BLaER1 treated with 17β-estradiol and CSF1 and Interleukin-3, amounts not matched to agents 10 nM and 100 nM (cell line): ENCODE measurements around the gene INF2.

ENCODE experiments used
- H3K27ac ChIP-seq, 11 experiments: shearing (Covaris generic); formaldehyde crosslinking; 2 replicates each; pipeline ENCODE4 v1.8.1; 2022
- H3K27me3 ChIP-seq, 11 experiments: shearing (Covaris generic); formaldehyde crosslinking; 2 replicates each; pipeline ENCODE4 v1.8.1; 2022
- H3K36me3 ChIP-seq, 11 experiments: shearing (Covaris generic); formaldehyde crosslinking; 2 replicates each; pipeline ENCODE4 v1.8.1; 2022
- H3K4me1 ChIP-seq, 10 experiments: shearing (Covaris generic); formaldehyde crosslinking; 2 replicates each; pipeline ENCODE4 v1.8.1; 2022
- H3K4me2 ChIP-seq, 11 experiments: shearing (Covaris generic); formaldehyde crosslinking; 2 replicates each; pipeline ENCODE4 v1.8.1; 2022
- H3K4me3 ChIP-seq, 10 experiments: shearing (Covaris generic); formaldehyde crosslinking; 2 replicates each; pipeline ENCODE4 v1.8.1; 2022
- H3K9ac ChIP-seq, 11 experiments: shearing (Covaris generic); formaldehyde crosslinking; 2 replicates each; pipeline ENCODE4 v1.8.1; 2022
- H3K9me3 ChIP-seq, 11 experiments: shearing (Covaris generic); formaldehyde crosslinking; replicated peaks in 1 of 11; 2 replicates each; pipeline ENCODE4 v1.8.1; 2022
- H4K20me1 ChIP-seq, 11 experiments: shearing (Covaris generic); formaldehyde crosslinking; 2 replicates each; pipeline ENCODE4 v1.8.1; 2022
- Cebpa-rat ChIP-seq, 11 experiments: shearing (Covaris generic); IDR thresholded peaks; 2 replicates each; pipeline ENCODE4 v1.8.1; 2022

Gene INF2

DNA sequence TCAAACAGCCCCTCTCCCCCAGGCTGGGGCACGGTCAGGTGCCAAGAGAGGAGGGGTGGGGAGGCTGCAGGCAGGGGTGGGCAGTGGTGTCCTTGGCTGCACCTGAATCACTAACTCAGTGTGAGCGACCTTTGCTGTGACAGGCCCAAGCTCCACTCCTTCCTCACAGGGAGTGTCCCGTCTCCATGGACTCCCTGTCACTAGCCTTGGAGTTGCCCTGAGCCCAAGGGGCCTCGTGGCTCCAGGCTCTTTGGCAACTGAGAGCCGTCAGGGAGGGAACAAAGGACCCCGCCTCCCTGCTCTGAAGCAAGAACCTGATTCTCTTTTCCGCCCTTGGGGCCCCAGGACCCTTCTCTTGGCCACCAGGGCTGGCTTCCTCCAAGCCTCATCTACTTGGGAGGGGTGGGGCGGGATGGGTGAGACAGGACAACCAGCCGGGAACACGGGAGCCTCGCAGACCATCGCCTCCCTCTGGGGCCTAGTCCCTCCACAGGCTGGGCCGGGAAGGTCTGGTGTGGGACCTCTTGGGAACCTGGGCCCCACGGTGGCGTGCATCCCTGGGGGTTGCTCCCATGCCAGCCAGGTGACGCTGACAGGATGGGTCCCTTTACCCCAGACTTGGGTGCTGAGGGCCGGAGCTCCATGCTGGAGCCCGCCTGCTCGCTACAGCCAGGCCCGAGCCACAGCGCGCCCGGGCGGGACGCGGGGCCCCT is 33.7 kb downstream of the INF2 start:
- Histone ChIP-seq H3K27ac (peak overlapping the region in 6 of 11 experiments; percentile 12 to 48 (median 28); a peak in 3 of 22 replicates), H4K20me1 (peaks cover 14 to 83% (median 37%) of the 10 kb centered on the region in 11 experiments; a peak in 20 of 22 replicates), H3K4me1 (peaks cover 33 to 67% (median 53%) of the 10 kb centered on the region in 10 experiments), H3K9ac (peak overlapping the region in 8 of 11 experiments; percentile 42 to 80 (median 77); a peak in 9 of 22 replicates), H3K36me3 (peaks cover 16 to 29% (median 21%) of the 10 kb centered on the region in 11 experiments), H3K27me3 (peaks cover 0 to 4% (median 0%) of the 10 kb centered on the region in 11 experiments; a peak in 1 of 22 replicates), H3K4me3 (peak overlapping the region in 9 of 10 experiments; percentile 57 to 79 (median 66); a peak in 16 of 20 replicates), H3K9me3 (no peaks in the 10 kb centered on the region), H3K4me2 (peak overlapping the region; percentile 74 to 97 (median 91))
- TF ChIP-seq Cebpa-rat (IDR thresholded peaks at IDR 0.05), result no peak

- peak within 1 kb of the TSS; percentile 57 to 79 (median 65) for H3K4me3 ChIP-seq
- peaks cover 0 to 4% (median 0%) of the 10 kb centered on the region in 11 experiments; a peak in 1 of 22 replicates for H3K27me3 ChIP-seq
- peaks cover 14 to 76% (median 34%) of the 10 kb centered on the region in 11 experiments; a peak in 20 of 22 replicates for H4K20me1 ChIP-seq
- H3K4me1 ChIP-seq, result peaks cover 33 to 60% (median 46%) of the 10 kb centered on the region in 10 experiments
- H3K9ac ChIP-seq, result peak within 1 kb of the TSS; percentile 64 to 80 (median 76); a peak in 20 of 22 replicates
- TF ChIP-seq Cebpa-rat (IDR thresholded peaks at IDR 0.05), result no peak
- H3K36me3 ChIP-seq, result peaks cover 13 to 23% (median 18%) of the 10 kb centered on the region in 11 experiments
- peak within 1 kb of the TSS; percentile 74 to 97 (median 91) for H3K4me2 ChIP-seq
- H3K9me3 ChIP-seq, result no peaks in the 10 kb centered on the region
- peak within 1 kb of the TSS in 7 of 11 experiments; percentile 37 to 70 (median 56); a peak in 10 of 22 replicates for H3K27ac ChIP-seq
Measured at GRCh38 chr14:104723651-104724406, 34.4 kb downstream of the INF2 start, which contains the start of gene ADSS1. Gene ADSS1, plus strand, starts transcription at chr14:104724229. Its CDS starts 42 bp downstream, at chr14:104724271.

DNA sequence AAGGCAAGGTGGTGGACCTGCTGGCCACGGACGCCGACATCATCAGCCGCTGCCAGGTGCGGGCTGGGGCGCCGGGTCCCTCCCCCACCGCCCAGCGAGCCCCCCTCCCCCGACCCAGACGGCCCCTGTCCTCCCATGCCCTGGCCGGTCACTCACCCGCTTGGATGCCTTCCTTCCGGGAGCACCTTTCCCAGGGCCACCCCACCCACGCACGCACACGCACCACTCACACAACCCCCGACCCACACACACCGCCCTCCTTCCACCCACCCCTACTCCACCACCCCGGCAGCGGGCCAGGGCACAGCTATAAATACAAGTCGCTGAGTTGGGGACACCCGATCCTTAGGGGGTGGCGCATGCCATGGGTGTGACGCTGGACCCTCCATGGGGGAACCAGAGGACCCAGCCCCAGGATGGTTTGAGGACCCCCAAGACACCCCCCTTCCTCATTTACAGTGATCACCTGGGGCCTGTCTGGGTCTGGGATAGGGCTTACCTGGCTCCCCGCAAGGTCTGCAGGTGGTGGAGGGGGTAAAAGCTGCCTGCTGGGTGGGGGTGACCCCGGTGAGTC is 35.1 kb downstream of the INF2 start:
- peak overlapping the region; percentile 74 to 97 (median 91) for H3K4me2 ChIP-seq
- peaks cover 14 to 72% (median 29%) of the 10 kb centered on the region in 11 experiments; a peak in 20 of 22 replicates for H4K20me1 ChIP-seq
- peak overlapping the region; percentile 64 to 80 (median 76); a peak in 20 of 22 replicates for H3K9ac ChIP-seq
- peaks cover 0 to 4% (median 0%) of the 10 kb centered on the region in 11 experiments; a peak in 1 of 22 replicates for H3K27me3 ChIP-seq
- peaks cover 7 to 16% (median 11%) of the 10 kb centered on the region in 11 experiments; a peak in 20 of 22 replicates for H3K36me3 ChIP-seq
- TF ChIP-seq Cebpa-rat (IDR thresholded peaks at IDR 0.05), result no peak
- H3K4me3 ChIP-seq, result peak overlapping the region; percentile 57 to 79 (median 65)
- peaks cover 33 to 55% (median 44%) of the 10 kb centered on the region in 10 experiments for H3K4me1 ChIP-seq
- H3K27ac ChIP-seq, result peak overlapping the region in 6 of 11 experiments; percentile 37 to 70 (median 61); a peak in 10 of 22 replicates
- no peaks in the 10 kb centered on the region for H3K9me3 ChIP-seq

DNA sequence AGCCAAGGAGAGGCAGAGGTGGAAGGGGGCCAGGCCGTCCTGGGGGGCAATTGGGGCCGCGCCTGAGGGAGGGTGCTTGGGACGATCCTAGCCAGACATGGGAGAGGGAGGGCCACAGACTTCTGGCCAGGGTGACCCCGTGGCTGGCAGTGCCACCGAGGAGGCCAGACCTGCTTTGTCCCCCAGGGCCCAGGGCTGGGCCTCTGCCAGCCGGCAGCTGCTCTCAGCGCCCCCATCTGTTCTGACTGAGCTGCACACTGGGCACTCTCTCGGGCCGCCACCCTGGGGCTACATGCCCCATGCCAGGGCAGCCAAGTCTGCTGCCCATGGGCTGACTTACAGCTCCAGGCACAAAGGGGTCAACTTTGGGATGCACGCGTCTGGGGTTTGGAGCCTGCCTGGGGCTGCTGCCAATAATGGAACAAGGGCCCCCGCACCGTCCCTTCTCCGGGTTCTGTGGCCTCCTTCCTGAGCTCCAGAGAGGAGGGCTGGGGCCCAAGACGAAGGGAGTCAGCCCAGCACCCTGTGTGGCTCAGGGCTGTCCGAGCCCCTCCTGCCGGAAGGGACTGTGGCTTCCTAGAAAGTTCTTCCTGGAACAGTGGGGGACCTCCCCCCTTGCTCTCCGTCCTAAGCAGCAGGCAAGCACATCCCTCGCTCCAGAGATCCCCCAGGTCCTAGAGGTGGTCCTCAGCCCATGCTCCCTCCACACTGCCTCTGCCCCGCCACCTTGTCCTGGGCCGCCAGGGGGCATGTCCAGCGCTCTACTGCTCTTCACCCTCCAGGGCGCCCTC is 35.8 kb downstream of the INF2 start:
- no peak overlapping the region for H3K27ac ChIP-seq

GRCh38 chr14:104725772-104726548 is 36.5 kb downstream of the INF2 start:
- no peak overlapping the region for H3K27ac ChIP-seq
- H3K4me1 ChIP-seq, result peaks cover 33 to 55% (median 43%) of the 10 kb centered on the region in 10 experiments
- H3K4me3 ChIP-seq, result no peak overlapping the region
- H3K9ac ChIP-seq, result peak overlapping the region in 1 of 11 experiments; percentile 59; a peak in 1 of 22 replicates
- no peak for TF ChIP-seq Cebpa-rat (IDR thresholded peaks at IDR 0.05)
- H3K36me3 ChIP-seq, result peaks cover 0 to 9% (median 6%) of the 10 kb centered on the region in 11 experiments; a peak in 8 of 22 replicates
- peak overlapping the region; percentile 74 to 97 (median 91); a peak in 21 of 22 replicates for H3K4me2 ChIP-seq
- peaks cover 14 to 64% (median 24%) of the 10 kb centered on the region in 11 experiments; a peak in 20 of 22 replicates for H4K20me1 ChIP-seq
- peaks cover 0 to 4% (median 0%) of the 10 kb centered on the region in 11 experiments; a peak in 1 of 22 replicates for H3K27me3 ChIP-seq
- H3K9me3 ChIP-seq, result no peaks in the 10 kb centered on the region

More for the DNA sequence above, 35.8 kb downstream of the INF2 start:
- Histone ChIP-seq H3K4me2 (peak overlapping the region; percentile 74 to 97 (median 91)), H3K4me3 (peak overlapping the region in 9 of 10 experiments; percentile 57 to 79 (median 66); a peak in 15 of 20 replicates), H3K27me3 (peaks cover 0 to 4% (median 0%) of the 10 kb centered on the region in 11 experiments; a peak in 1 of 22 replicates), H4K20me1 (peaks cover 14 to 65% (median 24%) of the 10 kb centered on the region in 11 experiments; a peak in 20 of 22 replicates), H3K9ac (peak overlapping the region; percentile 3 to 78 (median 73); a peak in 14 of 22 replicates), H3K36me3 (peaks cover 0 to 9% (median 7%) of the 10 kb centered on the region in 11 experiments; a peak in 14 of 22 replicates), H3K9me3 (no peaks in the 10 kb centered on the region), H3K4me1 (peaks cover 33 to 55% (median 43%) of the 10 kb centered on the region in 10 experiments)
- TF ChIP-seq Cebpa-rat (IDR thresholded peaks at IDR 0.05), result no peak

DNA sequence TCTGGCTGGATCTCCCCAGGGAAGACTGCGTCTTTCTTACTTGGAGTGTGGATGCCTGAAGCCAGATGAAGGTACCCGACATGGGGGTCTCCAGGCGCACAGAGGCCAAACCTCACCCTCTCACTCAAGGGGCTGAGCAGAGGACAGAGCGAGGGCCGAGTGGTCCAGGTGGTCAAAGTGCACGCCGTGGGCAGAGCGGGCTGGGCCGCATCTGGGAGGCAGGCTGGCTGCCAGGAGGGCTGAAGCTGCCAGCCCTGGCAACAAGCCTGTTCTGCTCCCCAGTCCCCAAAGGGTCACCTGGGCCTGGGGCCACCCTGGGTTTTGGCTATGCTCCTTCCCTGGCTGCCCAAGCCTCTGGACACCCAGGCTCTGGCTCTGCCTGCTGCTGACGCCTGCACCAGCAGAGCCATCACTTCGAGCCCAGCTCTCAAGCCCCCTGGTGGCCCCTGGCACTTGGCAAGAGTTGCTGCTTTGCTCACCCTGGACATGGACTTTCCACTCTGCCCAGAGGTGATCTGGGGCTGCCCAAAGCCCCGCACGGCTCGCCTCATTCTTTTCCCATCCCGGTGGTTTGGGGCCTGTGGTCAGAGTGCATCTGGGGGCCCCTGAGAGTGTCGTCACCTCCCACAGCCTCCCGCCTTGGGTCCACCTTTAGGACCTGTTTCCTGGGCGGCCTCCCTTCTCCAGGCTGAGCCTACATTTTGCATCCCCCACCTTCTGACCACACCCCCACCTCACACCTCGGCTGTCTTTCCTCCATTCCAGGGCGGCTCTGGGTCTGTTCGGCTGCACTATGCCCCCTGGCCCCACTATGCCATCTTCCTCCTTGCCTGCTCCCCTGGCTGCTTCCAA is 37.4 kb downstream of the INF2 start:
- Histone ChIP-seq H3K4me2 (peak overlapping the region in 5 of 11 experiments; percentile 9 to 30 (median 12); a peak in 5 of 22 replicates), H3K27me3 (peaks cover 0 to 4% (median 0%) of the 10 kb centered on the region in 11 experiments; a peak in 1 of 22 replicates), H3K4me3 (no peak overlapping the region), H3K27ac (no peak overlapping the region), H3K9me3 (no peaks in the 10 kb centered on the region), H3K9ac (no peak overlapping the region), H3K4me1 (peaks cover 28 to 47% (median 38%) of the 10 kb centered on the region in 10 experiments), H4K20me1 (peaks cover 9 to 59% (median 19%) of the 10 kb centered on the region in 11 experiments; a peak in 20 of 22 replicates), H3K36me3 (peaks cover 0 to 1% (median 0%) of the 10 kb centered on the region in 11 experiments; a peak in 2 of 22 replicates)
- no peak for TF ChIP-seq Cebpa-rat (IDR thresholded peaks at IDR 0.05)
